ENCODE results near the gene FAM20B. TPM values are rescaled to one million over a fixed set of nuclear protein-coding genes. Genes with fewer than 3 reads are reported as not detected.

Gene FAM20B
- total and polyA plus RNA-seq, 2 donors (not counting 1 experiment from before 2014, with no cell fraction given), result 5.2 to 32.8 TPM

- intact Hi-C loops (cut with micrococcal nuclease), result loop anchor here (2.0 to 10.0 kb wide), 2 partner anchors 859 to 931 kb away; partner anchors contain the start of genes CEP350 and TOR1AIP1
- no peak for TF ChIP-seq EZH2 (IDR thresholded peaks at IDR 0.05; ENCODE audit: borderline replicate concordance, insufficient read depth, low read depth, low read length, poor library complexity, severe bottlenecking)
- no peak for TF ChIP-seq CTCF (IDR thresholded peaks at IDR 0.05)
- POLR2A ChIA-PET, result interaction anchor here (0.6 kb wide), 1 partner anchor 56 kb away, joined by 3 read pairs; no protein-coding TSS in a partner anchor
- Histone ChIP-seq H2AFZ (ENCODE audit: insufficient read depth, low read depth, low read length, poor library complexity, severe bottlenecking) (peak overlapping the region; percentile 25), H3K27ac (ENCODE audit: low read length in 2 of 2) (no peak overlapping the region), H3K9me3 (ENCODE audit: control extremely low read depth in 1 of 3, control insufficient read depth in 2 of 3, insufficient read depth in 1 of 3, low read length in 2 of 3) (peaks cover 0 to 4% (median 0%) of the 10 kb centered on the region in 3 donors), H3K79me2 (ENCODE audit: control insufficient read depth, insufficient read depth, low read length) (peaks cover 25% of the 10 kb centered on the region), H3K36me3 (replicated peaks in 1 of 2; ENCODE audit: control extremely low read depth in 1 of 2, control insufficient read depth in 1 of 2, extremely low read depth in 1 of 2, insufficient read depth in 2 of 2, low read length in 1 of 2) (no peaks in the 10 kb centered on the region), H3K4me1 (ENCODE audit: control insufficient read depth in 2 of 2, insufficient read depth in 2 of 2, low read length in 2 of 2) (peaks cover 24 to 25% of the 10 kb centered on the region in 2 donors), H3K4me3 (ENCODE audit: control extremely low read depth in 1 of 5, extremely low read depth in 1 of 5, insufficient read depth in 1 of 5, low read depth in 2 of 5, low read length in 4 of 5) (no peak overlapping the region), H4K20me1 (ENCODE audit: control insufficient read depth, insufficient read depth, low read length, poor library complexity, severe bottlenecking) (no peaks in the 10 kb centered on the region), H3K27me3 (replicated peaks in 1 of 4; ENCODE audit: control extremely low read depth in 1 of 4, control insufficient read depth in 3 of 4, insufficient read depth in 4 of 4, low read length in 3 of 4) (no peaks in the 10 kb centered on the region), H3K9ac (ENCODE audit: low read length) (no peak overlapping the region), H3K4me2 (replicated peaks; ENCODE audit: low read depth, low read length, poor library complexity, severe bottlenecking) (no peak overlapping the region)
- WGBS (ENCODE audit: insufficient coverage), result 88% methylated on average over 10 of the region's 10 CpGs
- Mint-ChIP-seq H3K4me1 (peaks cover 33% of the 10 kb centered on the region), H3K27me3 (no peaks in the 10 kb centered on the region), H3K27ac (peak overlapping the region; percentile 74), H3K4me3 (peak overlapping the region; percentile 87), H3K9me3 (ENCODE audit: insufficient read depth) (no peaks in the 10 kb centered on the region)
- CTCF ChIA-PET, result interaction anchor here (1.5 to 1.7 kb wide), 2 partner anchors 22 to 54 kb away, joined by 4 read pairs; no protein-coding TSS in a partner anchor
- ATAC-seq (ENCODE audit: low read depth) (no peak), DNase-seq (no peak)
Measured at GRCh38 chr1:179023946-179024650, 1.6 kb upstream of the FAM20B start.

All from B cell (primary cell).